Measurements from ENCODE around the gene ZNF700.

GRCh38 chr19:11880598-11880997, 44.3 kb upstream of the ZNF700 start:
- TF ChIP-seq CTCF (conservative IDR thresholded peaks at IDR 0.05 in 1 of 2, IDR thresholded peaks at IDR 0.05 in 1 of 2; ENCODE audit: extremely low read depth in 1 of 2, insufficient read depth in 1 of 2, low read depth in 1 of 2, low read length in 2 of 2) = no peak
- no peak for TF ChIP-seq EZH2 (IDR thresholded peaks at IDR 0.05; ENCODE audit: borderline replicate concordance, low read length)
